ENCODE data around the gene CLTA.
"Not testable (repeated sequence)": the region's sequence is repeated elsewhere in the genome, so short reads cannot be mapped to it uniquely, and the experiment has no call there.

Gene CLTA

DNA sequence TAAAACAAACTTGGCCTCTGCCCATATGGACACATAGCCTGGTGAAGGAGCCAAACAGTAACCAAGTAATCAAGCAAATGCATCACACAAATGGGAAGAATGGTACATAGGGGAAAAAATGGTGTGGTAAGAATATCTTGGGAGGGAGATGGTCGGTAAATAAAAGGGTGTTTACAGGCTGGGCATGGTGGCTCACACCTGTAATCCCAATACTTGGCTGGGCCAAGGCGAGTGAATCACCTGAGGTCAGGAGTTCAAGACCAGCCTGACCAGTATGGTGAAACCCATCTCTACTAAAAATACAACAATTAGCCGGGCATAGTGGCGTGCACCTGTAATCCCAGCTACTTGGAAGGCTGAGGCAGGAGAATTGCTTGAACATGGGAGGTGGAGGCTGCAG is 31.2 kb upstream of the CLTA start:
- not testable (repeated sequence) for DNase-seq

DNA sequence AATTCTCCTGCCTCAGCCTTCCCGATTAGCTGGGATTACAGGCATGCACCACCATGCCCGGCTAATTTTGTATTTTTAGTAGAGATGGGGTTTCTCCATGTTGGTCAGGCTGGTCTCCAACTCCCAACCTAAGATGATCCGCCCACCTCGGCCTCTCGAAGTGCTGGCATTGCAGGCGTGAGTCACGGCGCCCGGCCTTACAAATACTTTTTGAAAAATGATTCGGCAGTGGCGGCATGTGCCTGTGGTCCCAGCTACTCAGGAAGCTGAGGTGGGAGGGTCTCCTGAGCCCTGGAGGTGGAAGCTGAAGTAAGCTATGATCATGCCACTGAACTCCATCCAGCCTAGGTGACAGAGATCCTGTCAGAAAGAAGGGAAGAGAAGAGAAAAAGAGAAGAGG is 30.6 kb upstream of the CLTA start:
- not testable (repeated sequence) for DNase-seq

DNA sequence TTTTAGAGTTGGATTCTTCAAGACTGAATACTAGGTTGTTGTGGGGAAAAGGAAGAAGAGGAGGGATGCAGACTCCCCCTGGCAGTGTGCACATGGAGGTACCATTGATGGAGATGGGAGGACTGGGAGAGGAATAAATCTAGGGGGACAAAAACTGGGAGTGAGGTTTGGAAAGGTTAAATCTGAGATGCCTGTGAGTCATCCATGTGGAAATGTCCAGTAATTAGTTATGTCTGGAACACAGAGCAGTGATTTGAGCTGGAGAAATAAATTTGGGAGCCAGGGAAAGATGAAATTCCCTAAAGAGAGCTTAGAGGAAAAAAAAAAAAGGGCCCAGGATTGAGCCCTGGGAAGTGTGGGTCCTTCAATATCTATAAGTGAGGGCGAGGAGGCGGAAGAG is 29.5 kb upstream of the CLTA start:
- DNase-seq, result no peak

DNA sequence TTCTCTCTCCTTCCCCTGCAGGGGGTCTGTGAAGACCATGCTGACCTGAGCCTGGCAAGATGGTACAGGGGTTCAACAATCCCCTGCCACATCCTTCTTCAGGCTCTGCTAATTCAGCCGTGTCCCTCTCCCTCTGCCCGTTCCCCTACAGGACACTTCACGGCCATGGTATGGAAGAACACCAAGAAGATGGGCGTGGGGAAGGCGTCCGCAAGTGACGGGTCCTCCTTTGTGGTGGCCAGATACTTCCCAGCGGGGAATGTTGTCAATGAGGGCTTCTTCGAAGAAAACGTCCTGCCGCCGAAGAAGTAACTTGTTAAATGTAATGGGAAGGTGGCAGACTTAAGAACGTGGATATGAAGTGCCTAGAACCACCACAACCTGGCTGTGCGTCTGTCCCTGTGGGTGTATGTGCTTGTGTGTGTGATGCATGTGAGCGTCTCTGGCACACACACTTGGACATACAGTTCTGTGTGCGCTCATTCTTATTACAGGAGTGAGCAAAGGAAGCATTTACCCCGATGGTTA is 28.4 kb upstream of the CLTA start:
- DNase-seq, result no peak

DNA sequence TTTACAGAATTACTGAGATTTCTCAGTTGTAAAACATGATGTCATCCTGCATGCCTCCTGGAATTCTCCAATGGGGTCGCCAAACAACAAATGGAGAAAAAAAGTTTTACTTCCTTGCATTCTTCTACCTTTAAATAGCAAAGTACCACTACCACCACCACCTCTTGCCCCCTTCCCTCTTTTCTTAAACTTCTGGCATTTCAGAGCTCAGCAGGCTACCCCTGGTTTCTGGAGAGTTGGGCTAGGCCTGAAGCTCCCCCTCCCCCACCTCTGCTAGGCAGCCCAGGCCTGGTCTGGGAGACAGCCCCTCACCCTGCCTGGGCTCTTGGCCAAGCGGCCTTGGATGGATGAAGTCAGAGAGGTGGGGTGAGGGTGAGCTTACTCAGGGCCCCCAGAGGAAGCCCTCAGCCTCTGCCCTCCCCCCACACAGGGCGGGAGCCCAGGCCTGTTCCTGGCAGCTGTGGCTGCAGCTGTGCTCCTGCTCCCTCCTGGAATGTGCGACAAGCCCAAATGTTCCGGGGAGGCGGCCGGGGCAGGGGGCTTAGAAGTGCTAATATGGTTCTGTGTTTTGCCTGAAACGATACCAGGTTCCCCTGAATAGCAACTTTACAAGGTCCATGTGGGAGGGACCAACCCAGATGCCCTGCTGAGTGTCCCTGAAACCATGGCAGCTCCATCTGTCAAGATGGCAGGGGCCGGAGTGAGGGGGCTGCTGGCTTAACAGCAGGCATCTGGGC is 27.5 kb upstream of the CLTA start:
- DNase-seq, result no peak

DNA sequence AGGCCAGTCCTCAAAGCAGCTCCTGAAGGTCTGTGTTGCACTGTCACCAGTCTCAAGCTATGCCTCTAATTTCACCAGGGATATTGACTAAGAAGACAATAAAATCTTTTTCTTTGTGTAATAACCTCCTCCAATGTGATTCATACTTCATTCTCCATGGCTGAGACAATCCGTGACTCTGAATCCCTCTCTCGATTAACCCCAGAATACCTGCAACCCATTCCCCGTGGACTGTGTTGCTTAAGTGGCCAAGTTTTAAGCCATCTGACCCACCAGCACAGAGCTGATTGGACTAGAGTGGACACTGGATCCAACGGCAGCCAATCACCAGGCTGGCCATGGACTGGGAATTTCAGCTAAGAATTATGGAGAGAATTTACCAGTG is 26.9 kb upstream of the CLTA start:
- no peak for DNase-seq

DNA sequence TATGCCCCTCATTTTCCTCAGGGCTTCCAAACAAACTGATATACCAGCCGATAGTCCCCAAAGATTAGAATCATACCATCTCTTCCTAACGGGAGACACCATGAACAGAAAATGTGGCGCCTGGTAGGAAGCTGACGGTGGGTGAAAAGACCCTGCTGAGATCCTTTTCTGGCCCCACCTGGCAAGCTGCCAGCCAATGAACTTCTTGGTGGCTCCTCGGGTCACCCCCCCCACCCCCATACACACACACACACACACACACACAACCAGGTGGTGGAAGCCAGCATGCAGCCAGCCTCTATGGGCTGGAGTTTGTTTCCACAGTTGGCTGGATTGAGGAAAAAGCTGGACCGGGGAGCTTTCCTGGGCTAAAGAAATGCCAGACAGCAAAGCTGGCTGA is 26.3 kb upstream of the CLTA start:
- DNase-seq, result no peak

DNA sequence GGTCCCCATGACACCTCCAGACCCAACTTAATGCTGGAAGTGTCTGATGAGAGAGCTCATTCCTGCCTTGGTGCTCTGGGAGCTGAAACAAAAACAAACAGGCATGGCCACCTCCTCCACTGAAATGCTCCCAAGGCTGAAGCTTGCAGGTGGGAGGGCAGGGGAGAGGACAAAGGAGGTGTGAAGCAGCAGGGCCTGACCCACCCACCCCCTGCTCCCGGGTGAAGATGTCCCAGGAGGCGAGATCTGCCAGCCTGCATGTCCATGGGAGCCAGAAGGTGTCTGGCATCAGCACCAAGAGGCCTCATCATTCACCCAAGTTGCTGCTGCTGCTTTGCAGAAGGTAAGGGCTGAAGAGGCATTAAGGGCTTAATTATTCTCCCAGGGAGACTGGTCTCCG is 25.7 kb upstream of the CLTA start:
- no peak for DNase-seq

DNA sequence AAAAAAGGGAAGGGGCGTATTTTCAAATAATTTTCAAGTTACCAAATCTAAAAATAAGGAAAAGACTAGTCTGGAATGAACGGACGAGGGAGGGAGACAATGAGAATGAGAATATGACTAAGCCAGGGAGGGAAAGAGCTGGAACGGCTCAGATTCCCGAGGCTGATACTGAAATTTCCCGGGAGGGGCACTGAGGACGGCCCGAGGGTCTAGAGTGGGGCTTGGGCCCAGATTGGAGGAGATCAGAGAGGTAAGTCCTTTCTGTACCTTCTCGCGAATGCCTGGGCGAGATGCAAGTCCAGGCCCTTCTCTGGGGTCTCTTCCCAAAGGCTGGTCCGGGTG is 24.9 kb upstream of the CLTA start:
- DNase-seq, result no peak

DNA sequence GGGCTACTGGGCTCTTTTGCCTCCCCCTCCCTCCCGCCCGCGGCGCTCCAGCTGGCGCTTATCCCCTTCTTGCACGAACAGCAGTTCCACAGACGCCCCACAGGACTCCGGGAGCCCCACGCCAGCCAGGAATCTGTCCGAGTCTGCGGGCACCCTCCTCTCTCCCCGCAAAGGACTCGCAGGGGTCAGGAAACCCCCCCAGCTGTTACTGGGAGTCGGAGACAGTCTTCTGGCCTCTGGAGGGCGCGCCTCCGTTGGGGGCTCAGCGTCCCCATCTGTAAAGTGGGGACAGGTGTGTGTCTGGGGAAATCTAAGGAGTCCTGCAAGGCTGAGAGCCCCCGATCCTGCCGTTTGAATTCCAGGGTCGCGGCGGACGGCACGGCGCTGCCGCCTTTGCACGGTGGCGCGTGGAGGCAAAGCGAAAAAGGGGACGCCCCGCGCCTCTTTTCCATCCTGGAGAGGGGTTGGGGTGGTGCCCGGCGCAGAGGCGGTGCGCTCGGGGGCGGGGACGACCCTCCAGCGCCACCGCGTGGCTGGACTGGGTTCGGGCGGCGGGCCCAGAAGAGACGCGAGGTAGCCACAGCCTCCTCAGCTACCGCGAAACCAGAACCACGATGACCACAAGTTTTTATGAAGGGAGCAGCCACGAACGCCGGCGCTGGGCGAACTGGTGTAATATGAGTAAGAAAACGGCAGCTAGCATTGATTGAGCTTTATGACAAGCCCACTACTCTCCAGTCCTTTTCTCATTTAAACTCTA is 24.4 kb upstream of the CLTA start:
- peak; percentile 87 for DNase-seq

DNA sequence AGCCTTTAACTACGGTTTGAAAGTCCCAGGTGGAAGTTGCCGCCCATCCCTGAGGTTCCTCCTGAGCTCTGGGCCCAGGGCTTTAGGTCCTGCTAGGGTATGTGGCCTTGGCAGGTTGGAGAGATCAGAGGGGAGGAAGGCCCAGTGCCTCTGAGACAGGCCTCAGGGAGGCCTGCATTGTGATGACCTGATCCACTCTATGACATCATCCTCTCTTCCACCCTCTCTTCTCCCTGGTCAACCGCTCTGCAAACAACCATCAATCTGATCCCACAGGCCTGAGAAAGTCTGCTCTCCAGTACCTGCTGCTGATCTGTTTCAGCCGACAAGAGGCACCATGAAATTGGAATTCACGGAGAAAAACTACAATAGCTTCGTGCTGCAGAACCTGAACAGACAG is 21.6 kb upstream of the CLTA start, which contains the start of gene CCIN:
TSS of gene CCIN (plus strand) at position 223 of the 400 bp plus-strand sequence. CDS start at position 338, 115 bp downstream.
- DNase-seq, result no peak

DNA sequence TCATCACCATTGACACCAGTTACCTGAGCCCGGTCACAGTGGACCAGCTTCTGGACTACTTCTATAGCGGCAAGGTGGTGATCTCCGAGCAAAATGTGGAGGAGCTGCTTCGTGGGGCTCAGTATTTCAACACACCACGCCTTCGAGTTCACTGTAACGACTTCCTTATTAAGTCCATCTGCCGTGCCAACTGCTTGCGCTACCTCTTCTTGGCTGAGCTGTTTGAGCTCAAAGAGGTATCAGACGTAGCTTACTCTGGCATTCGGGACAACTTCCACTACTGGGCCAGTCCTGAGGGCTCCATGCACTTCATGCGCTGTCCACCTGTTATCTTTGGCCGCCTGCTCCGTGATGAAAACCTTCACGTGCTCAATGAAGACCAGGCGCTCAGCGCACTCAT is 21.0 kb upstream of the CLTA start:
- DNase-seq, result no peak

DNA sequence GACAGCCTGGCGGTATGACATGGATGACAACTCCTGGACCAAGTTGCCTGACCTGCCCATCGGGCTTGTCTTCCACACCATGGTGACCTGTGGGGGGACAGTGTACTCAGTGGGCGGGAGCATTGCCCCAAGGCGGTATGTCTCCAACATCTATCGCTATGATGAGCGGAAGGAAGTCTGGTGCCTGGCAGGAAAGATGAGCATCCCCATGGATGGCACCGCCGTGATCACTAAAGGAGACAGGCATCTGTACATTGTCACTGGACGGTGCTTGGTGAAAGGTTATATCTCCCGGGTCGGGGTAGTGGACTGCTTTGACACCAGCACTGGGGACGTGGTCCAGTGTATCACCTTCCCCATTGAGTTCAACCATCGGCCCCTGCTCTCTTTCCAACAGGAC is 20.2 kb upstream of the CLTA start:
- no peak for DNase-seq

DNA sequence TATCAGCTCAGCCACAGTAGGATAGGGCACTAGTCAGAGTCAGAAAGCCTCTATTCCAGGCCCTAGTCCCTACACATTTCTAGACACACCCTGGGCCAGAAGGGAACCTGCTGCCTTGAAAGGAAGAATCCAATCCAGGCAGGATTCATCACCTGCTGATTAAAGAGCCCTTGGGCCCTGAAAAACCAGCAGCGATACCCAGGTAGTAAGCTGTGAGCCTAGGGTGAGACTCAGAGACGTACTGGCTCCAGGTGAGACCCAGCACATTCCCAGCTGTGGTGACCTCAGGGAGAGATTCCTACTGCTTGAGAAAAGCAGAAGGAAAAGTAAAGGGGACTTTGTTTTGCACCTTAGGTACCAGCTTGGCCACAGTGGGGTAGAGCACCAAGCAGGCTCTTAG is 16.9 kb upstream of the CLTA start:
- DNase-seq, result no peak

DNA sequence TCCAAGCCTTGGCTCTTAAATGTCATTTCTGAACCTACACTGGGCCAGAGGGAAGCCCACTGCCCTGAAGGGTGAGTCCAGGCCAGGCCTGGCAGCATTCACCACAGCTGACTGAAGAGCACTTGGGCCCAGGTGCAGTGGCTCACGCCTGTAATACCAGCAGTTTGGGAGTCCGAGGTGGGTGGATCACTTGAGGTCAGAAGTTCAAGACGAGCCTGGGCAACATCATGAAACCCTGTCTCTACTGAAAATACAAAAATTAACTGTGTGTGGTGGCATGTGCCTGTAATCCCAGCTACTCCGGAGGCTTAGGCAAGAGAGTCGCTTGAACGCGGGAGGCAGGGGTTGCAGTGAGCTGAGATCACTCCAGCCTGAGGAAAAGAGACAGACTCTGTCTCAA is 16.4 kb upstream of the CLTA start:
- no peak for DNase-seq

DNA sequence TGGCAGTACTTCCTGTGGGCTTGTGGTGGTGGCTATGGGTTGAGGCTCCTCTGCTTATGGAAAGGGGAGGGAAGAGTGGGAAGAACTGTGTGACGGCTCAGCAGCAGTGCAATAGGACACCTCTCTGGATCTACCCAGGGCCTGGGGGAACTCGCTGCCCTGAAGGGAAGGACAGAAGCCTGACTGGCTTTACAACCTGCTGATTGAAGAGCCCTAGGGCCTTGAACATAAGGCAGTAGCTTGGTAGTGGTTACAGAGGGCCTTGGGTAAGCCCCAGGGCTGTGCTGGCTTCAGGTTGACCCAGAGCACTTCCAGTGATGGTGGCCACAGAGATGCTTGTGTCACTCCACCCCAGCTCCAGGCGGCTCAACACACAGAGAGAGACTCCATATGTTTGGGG is 16.0 kb upstream of the CLTA start:
- no peak for DNase-seq

DNA sequence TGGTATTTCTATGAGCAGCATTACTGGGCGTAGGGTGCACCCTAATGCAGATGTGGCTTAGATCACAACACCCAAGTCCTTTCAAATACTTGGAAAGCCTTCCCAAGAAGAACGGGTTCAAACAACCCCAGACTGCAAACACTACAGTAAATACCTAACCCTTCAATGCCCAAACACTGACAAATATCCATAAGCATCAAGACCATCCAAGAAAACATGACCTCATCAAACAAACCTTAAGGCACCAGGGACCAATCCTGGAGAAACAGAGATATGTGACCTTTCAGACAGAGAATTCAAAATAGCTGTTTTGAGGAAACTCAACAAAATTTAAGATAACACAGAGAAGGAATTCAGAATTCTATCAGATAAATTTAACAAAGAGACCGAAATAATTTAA is 15.5 kb upstream of the CLTA start:
- DNase-seq, result not testable (repeated sequence)

DNA sequence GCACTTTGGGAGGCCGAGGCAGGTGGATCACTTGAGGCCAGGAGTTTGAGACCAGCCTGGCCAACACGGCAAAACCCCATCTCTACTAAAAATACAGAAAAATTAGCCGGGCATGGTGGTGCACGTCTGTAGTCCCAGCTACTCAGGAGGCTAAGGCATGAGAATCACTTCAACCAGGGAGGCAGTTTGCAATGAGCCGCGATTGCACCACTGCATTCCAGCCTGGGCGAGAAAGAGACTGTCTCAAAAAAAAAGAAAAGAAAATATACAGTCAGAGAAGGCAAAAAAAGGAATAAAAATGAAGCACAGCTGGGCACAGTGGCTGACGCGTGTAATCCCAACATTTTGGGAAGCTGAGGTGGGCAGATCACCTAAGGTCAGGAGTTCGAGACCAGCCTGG is 14.2 kb upstream of the CLTA start:
- not testable (repeated sequence) for DNase-seq

DNA sequence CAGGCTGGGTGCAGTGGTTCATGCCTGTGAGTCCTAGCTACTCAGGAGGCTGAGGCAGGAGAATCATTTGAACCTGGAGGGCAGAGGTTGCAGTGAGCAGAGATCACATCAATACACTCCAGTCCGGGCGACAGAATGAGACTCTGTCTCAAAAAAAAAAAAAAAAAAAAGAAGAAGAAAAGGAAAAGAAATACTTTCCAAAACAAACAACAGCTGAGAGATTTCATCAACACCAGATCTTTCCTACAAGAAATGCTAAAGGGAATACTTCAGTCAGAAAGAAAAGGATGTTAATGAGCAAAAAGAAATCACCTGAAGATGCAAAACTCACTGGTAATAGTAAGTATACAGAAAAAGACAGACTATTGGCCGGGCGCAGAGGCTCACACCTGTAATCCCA is 13.2 kb upstream of the CLTA start:
- no peak for DNase-seq

DNA sequence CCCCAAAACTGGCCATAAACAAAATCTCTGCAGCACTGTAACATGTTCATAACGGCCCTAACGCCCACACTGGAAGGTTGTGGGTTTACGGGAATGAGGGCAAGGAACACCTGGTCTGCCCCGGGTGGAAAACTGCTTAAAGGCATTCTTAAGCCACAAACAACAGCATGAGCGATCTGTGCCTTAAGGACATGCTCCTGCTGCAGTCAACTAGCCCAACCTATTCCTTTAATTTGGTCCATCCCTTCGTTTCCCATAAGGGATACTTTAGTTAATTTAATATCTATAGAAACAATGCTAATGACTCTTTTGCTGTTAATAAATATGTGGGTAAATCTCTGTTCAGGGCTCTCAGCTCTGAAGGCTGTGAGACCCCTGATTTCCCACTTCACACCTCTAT is 10.5 kb upstream of the CLTA start:
- not testable (repeated sequence) for DNase-seq

DNA sequence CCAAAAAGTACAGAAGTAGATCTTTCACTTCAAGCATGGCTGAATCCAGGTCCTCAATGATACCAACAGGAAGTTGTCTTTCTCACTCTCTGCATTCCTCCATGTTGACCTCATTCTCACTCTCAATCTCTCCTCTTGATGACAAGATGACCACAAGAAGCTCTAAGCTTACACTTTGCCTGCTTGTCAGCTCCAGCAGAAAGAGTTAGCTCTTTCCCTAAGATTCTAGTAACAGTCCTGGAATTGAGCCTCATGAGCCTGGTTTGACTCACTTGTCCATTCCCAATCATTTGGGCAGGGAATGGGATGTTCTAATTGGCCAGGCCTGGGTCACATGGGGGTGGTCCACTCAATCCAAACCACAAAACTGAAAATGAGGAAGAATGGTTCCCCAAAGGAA is 3.3 kb upstream of the CLTA start:
- no peak for DNase-seq

DNA sequence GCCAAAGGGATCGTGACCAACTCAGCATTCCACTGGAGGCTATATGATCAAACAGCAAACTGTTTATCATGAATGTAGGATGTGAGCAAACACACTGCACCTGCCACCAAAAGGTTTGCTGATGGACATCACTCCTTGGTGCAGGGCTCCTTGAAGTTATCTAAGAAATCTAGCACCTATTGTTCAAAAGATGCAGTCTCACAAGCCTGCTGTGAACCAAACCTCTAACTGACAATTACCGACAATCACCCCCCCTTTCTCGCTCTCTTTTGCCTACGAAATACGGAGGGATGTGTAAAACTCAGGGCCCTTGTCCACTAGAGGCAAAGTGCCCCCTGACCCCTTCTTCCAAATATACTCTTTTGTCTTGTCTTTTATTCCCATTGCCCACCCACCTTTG is 2.5 kb upstream of the CLTA start:
- no peak for DNase-seq

DNA sequence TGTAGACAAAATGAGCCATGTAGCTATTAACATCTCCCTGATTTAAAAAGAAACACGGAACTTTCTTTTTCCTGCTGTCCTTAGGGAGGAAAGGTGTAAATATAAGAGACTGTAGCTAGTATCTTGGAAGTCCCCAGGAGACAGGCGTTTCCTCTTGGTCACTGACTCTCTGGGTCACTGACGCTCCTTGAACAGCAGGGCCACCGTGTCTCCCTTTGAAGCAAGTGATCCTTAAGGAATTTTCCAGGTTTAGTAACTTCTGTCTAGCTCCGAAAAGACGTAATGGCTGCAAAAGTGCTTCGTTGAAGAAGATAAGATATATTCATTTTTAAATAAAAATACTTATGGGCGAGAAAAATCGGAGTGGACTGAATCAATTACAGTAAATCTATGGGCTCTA is 745 bp upstream of the CLTA start:
- no peak for DNase-seq

DNA sequence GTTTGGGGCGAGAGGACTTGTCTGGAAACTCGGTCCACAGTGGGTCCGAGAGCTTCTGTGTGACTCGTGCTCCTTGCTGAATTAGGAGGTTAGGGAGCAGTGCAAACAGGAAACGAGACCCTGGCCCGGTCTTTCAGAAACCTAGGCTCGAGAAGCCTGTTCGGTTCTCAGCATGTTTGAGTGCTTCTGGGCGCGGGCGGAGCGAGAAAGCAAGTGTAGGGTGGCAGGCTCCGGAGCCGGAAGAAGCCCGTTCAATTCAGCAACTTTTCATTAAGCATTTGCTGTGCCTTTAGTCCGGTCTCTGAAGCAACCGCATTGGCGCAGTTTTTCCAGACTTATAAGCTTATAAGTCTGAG is 547 bp downstream of the CLTA start:
- peak; percentile 43 for DNase-seq

DNA sequence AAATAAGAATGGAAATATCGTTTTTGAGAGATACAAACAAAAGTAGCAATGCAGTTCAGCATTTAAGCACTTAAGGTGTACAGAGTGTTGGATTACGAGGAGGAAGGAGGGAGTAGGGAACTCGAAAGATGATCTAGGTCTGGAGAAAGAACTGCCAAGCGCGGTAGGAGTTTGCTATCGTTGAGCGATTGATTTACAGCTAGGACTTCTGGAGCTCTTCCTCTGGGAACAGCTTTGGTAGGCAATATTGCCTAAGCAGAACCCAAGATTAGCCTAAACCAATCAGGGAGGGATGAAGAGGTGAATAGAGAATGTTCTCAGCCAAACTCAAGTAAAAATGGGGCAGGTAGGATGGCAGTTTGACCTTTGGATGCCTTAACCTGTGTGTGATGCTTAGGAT is 965 bp downstream of the CLTA start:
- no peak for DNase-seq

Measured in CD4-positive, alpha-beta T cell treated with Interleukin-12 subunit alpha and Interleukin-12 subunit beta, for 1 hour (primary cell).